ENCODE results near the gene MYRIP.

MYRIP gene

GRCh38 chr3:40055956-40056355, 246.5 kb downstream of the MYRIP start:
- Histone ChIP-seq H2BK120ac (ENCODE audit: low read depth, low read length) (no peak overlapping the region), H3K4ac (ENCODE audit: low read length) (no peak overlapping the region), H4K8ac (ENCODE audit: low read depth, low read length) (no peak overlapping the region), H2BK12ac (ENCODE audit: low read length) (no peak overlapping the region), H3K9me3 (replicated peaks in 1 of 2; ENCODE audit: control insufficient read depth in 2 of 2, insufficient read depth in 1 of 2, low read depth in 1 of 2, low read length in 2 of 2) (no peaks in the 10 kb centered on the region), H3K4me3 (ENCODE audit: low read length in 2 of 2) (no peak overlapping the region), H2AFZ (ENCODE audit: low read length) (no peak overlapping the region), H3K9ac (ENCODE audit: low read depth, low read length, poor library complexity) (no peak overlapping the region), H3K4me2 (ENCODE audit: insufficient read depth, low read length, poor library complexity, severe bottlenecking) (no peak overlapping the region), H3K14ac (ENCODE audit: low read length) (no peak overlapping the region), H3K27ac (replicated peaks; ENCODE audit: low read length) (no peak overlapping the region), H3K27me3 (ENCODE audit: control insufficient read depth in 3 of 3, insufficient read depth in 3 of 3, low read depth in 1 of 3, low read length in 3 of 3) (no peaks in the 10 kb centered on the region), H4K91ac (ENCODE audit: low read depth, low read length, poor library complexity) (no peak overlapping the region), H3K18ac (ENCODE audit: low read length) (no peak overlapping the region), H3K36me3 (replicated peaks in 1 of 2; ENCODE audit: control insufficient read depth in 2 of 2, insufficient read depth in 2 of 2, low read length in 2 of 2) (no peaks in the 10 kb centered on the region), H3K23ac (ENCODE audit: low read depth, low read length, poor library complexity) (no peak overlapping the region), H3K4me1 (ENCODE audit: control insufficient read depth in 2 of 2, insufficient read depth in 1 of 2, low read depth in 1 of 2, low read length in 2 of 2) (no peaks in the 10 kb centered on the region), H2AK5ac (ENCODE audit: low read depth, low read length) (no peak overlapping the region), H2BK5ac (ENCODE audit: low read length) (no peak overlapping the region), H3K79me1 (ENCODE audit: low read depth, low read length) (no peaks in the 10 kb centered on the region), H2BK15ac (ENCODE audit: low read length) (no peak overlapping the region)
- WGBS, 2 donors (ENCODE audit: extremely low coverage in 2 of 2, insufficient read length in 2 of 2, insufficient replicate concordance in 1 of 2), result no CpG with 5 or more reads among the region's 3 CpGs
- DNase-seq (ENCODE audit: low spot score), result no peak

DNA sequence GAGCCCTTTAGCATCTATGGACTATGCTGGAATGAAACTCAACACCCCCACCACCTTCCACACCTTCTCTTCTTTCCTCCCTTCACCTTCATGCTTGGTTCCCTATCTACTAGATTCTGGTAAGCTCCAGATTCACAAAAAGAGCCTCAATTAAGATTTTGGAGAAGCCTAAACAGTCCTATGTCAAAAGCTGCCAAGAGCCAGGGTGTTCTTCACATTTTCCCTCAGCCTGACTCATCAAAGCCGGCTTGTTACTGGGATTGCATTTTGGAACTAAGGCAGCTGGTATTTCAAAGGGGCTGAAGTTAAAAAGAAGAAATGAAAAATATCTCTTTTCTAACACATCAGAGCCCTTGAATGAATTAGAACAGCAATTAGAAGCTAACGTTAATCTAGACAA, 247.7 kb downstream of the MYRIP start:
- Histone ChIP-seq H2BK120ac (ENCODE audit: low read depth, low read length) (no peak overlapping the region), H3K4me3 (ENCODE audit: low read length in 2 of 2) (no peak overlapping the region), H2BK12ac (ENCODE audit: low read length) (no peak overlapping the region), H3K27me3 (ENCODE audit: control insufficient read depth in 3 of 3, insufficient read depth in 3 of 3, low read depth in 1 of 3, low read length in 3 of 3) (no peaks in the 10 kb centered on the region), H3K23ac (ENCODE audit: low read depth, low read length, poor library complexity) (no peak overlapping the region), H3K79me1 (ENCODE audit: low read depth, low read length) (no peaks in the 10 kb centered on the region), H3K27ac (replicated peaks; ENCODE audit: low read length) (no peak overlapping the region), H3K4me1 (ENCODE audit: control insufficient read depth in 2 of 2, insufficient read depth in 1 of 2, low read depth in 1 of 2, low read length in 2 of 2) (no peaks in the 10 kb centered on the region), H4K91ac (ENCODE audit: low read depth, low read length, poor library complexity) (no peak overlapping the region), H3K9me3 (replicated peaks in 1 of 2; ENCODE audit: control insufficient read depth in 2 of 2, insufficient read depth in 1 of 2, low read depth in 1 of 2, low read length in 2 of 2) (no peaks in the 10 kb centered on the region), H2AFZ (ENCODE audit: low read length) (no peak overlapping the region), H4K8ac (ENCODE audit: low read depth, low read length) (no peak overlapping the region), H3K14ac (ENCODE audit: low read length) (no peak overlapping the region), H2BK5ac (ENCODE audit: low read length) (no peak overlapping the region), H2AK5ac (ENCODE audit: low read depth, low read length) (no peak overlapping the region), H3K18ac (ENCODE audit: low read length) (no peak overlapping the region), H2BK15ac (ENCODE audit: low read length) (no peak overlapping the region), H3K9ac (ENCODE audit: low read depth, low read length, poor library complexity) (no peak overlapping the region), H3K36me3 (replicated peaks in 1 of 2; ENCODE audit: control insufficient read depth in 2 of 2, insufficient read depth in 2 of 2, low read length in 2 of 2) (no peaks in the 10 kb centered on the region), H3K4me2 (ENCODE audit: insufficient read depth, low read length, poor library complexity, severe bottlenecking) (no peak overlapping the region), H3K4ac (ENCODE audit: low read length) (no peak overlapping the region)
- no CpG with 5 or more reads among the region's 2 CpGs for WGBS, 2 donors (ENCODE audit: extremely low coverage in 2 of 2, insufficient read length in 2 of 2, insufficient replicate concordance in 1 of 2)
- no peak for DNase-seq (ENCODE audit: low spot score)

GRCh38 chr3:40057786-40058185, 248.4 kb downstream of the MYRIP start:
- Histone ChIP-seq H2BK12ac (ENCODE audit: low read length) (no peak overlapping the region), H3K18ac (ENCODE audit: low read length) (no peak overlapping the region), H2AFZ (ENCODE audit: low read length) (no peak overlapping the region), H3K4me2 (ENCODE audit: insufficient read depth, low read length, poor library complexity, severe bottlenecking) (no peak overlapping the region), H3K9me3 (replicated peaks in 1 of 2; ENCODE audit: control insufficient read depth in 2 of 2, insufficient read depth in 1 of 2, low read depth in 1 of 2, low read length in 2 of 2) (no peaks in the 10 kb centered on the region), H3K27ac (replicated peaks; ENCODE audit: low read length) (no peak overlapping the region), H3K23ac (ENCODE audit: low read depth, low read length, poor library complexity) (no peak overlapping the region), H4K8ac (ENCODE audit: low read depth, low read length) (no peak overlapping the region), H3K4me1 (ENCODE audit: control insufficient read depth in 2 of 2, insufficient read depth in 1 of 2, low read depth in 1 of 2, low read length in 2 of 2) (no peaks in the 10 kb centered on the region), H3K14ac (ENCODE audit: low read length) (no peak overlapping the region), H3K9ac (ENCODE audit: low read depth, low read length, poor library complexity) (no peak overlapping the region), H3K27me3 (ENCODE audit: control insufficient read depth in 3 of 3, insufficient read depth in 3 of 3, low read depth in 1 of 3, low read length in 3 of 3) (no peaks in the 10 kb centered on the region), H3K36me3 (replicated peaks in 1 of 2; ENCODE audit: control insufficient read depth in 2 of 2, insufficient read depth in 2 of 2, low read length in 2 of 2) (no peaks in the 10 kb centered on the region), H3K79me1 (ENCODE audit: low read depth, low read length) (no peaks in the 10 kb centered on the region), H2BK5ac (ENCODE audit: low read length) (no peak overlapping the region), H3K4ac (ENCODE audit: low read length) (no peak overlapping the region), H2BK15ac (ENCODE audit: low read length) (no peak overlapping the region), H4K91ac (ENCODE audit: low read depth, low read length, poor library complexity) (no peak overlapping the region), H2AK5ac (ENCODE audit: low read depth, low read length) (no peak overlapping the region), H3K4me3 (ENCODE audit: low read length in 2 of 2) (no peak overlapping the region), H2BK120ac (ENCODE audit: low read depth, low read length) (no peak overlapping the region)
- no CpG with 5 or more reads among the region's 1 CpG for WGBS, 2 donors (ENCODE audit: extremely low coverage in 2 of 2, insufficient read length in 2 of 2, insufficient replicate concordance in 1 of 2)
- no peak for DNase-seq (ENCODE audit: low spot score)

GRCh38 chr3:40068636-40069035, 259.2 kb downstream of the MYRIP start:
- no peak overlapping the region for H2AK5ac ChIP-seq (ENCODE audit: low read depth, low read length)
- no peak overlapping the region for H4K91ac ChIP-seq (ENCODE audit: low read depth, low read length, poor library complexity)
- no CpG with 5 or more reads among the region's 4 CpGs for WGBS, 2 donors (ENCODE audit: extremely low coverage in 2 of 2, insufficient read length in 2 of 2, insufficient replicate concordance in 1 of 2)
- no peak overlapping the region for H2AFZ ChIP-seq (ENCODE audit: low read length)
- no peak overlapping the region for H2BK5ac ChIP-seq (ENCODE audit: low read length)
- H3K4ac ChIP-seq (ENCODE audit: low read length), result no peak overlapping the region
- no peak overlapping the region for H2BK120ac ChIP-seq (ENCODE audit: low read depth, low read length)
- H4K8ac ChIP-seq (ENCODE audit: low read depth, low read length), result no peak overlapping the region
- no peak overlapping the region for H2BK12ac ChIP-seq (ENCODE audit: low read length)
- H3K18ac ChIP-seq (ENCODE audit: low read length), result no peak overlapping the region
- no peak overlapping the region for H3K14ac ChIP-seq (ENCODE audit: low read length)
- H3K4me2 ChIP-seq (ENCODE audit: insufficient read depth, low read length, poor library complexity, severe bottlenecking), result no peak overlapping the region
- H3K27ac ChIP-seq (replicated peaks; ENCODE audit: low read length), result no peak overlapping the region
- H3K4me1 ChIP-seq (ENCODE audit: control insufficient read depth in 2 of 2, insufficient read depth in 1 of 2, low read depth in 1 of 2, low read length in 2 of 2), result no peaks in the 10 kb centered on the region
- H3K79me1 ChIP-seq (ENCODE audit: low read depth, low read length), result no peaks in the 10 kb centered on the region
- no peak overlapping the region for H2BK15ac ChIP-seq (ENCODE audit: low read length)
- no peaks in the 10 kb centered on the region for H3K9me3 ChIP-seq (replicated peaks in 1 of 2; ENCODE audit: control insufficient read depth in 2 of 2, insufficient read depth in 1 of 2, low read depth in 1 of 2, low read length in 2 of 2)
- DNase-seq (ENCODE audit: low spot score), result no peak
- H3K4me3 ChIP-seq (ENCODE audit: low read length in 2 of 2), result no peak overlapping the region
- no peaks in the 10 kb centered on the region for H3K36me3 ChIP-seq (replicated peaks in 1 of 2; ENCODE audit: control insufficient read depth in 2 of 2, insufficient read depth in 2 of 2, low read length in 2 of 2)
- no peak overlapping the region for H3K23ac ChIP-seq (ENCODE audit: low read depth, low read length, poor library complexity)
- no peaks in the 10 kb centered on the region for H3K27me3 ChIP-seq (ENCODE audit: control insufficient read depth in 3 of 3, insufficient read depth in 3 of 3, low read depth in 1 of 3, low read length in 3 of 3)
- no peak overlapping the region for H3K9ac ChIP-seq (ENCODE audit: low read depth, low read length, poor library complexity)
